Ishikawa (cell line): ENCODE measurements around the gene FBXO48.

Experiments used
- CEBPB ChIP-seq: IDR thresholded peaks from 2 replicates; pipeline ENCODE4 v1.6.1; 2012
- CREB1 ChIP-seq: IDR thresholded peaks from 2 replicates; pipeline ENCODE4 v1.6.1; 2012; ENCODE audit warnings: low read depth
- EGR1 ChIP-seq: IDR thresholded peaks from 2 replicates; pipeline ENCODE4 v1.6.1; 2012
- EP300 ChIP-seq: IDR thresholded peaks from 2 replicates; pipeline ENCODE4 v1.6.1; 2012; ENCODE audit warnings: borderline replicate concordance
- FOXM1 ChIP-seq: IDR thresholded peaks from 2 replicates; pipeline ENCODE4 v1.6.1; 2012; ENCODE audit warnings: low read depth, borderline replicate concordance
- MAX ChIP-seq: IDR thresholded peaks from 2 replicates; pipeline ENCODE4 v1.6.1; 2012
- RAD21 ChIP-seq: IDR thresholded peaks from 2 replicates; pipeline ENCODE4 v1.6.1; 2012; ENCODE audit warnings: low read depth
- REST ChIP-seq: IDR thresholded peaks from 2 replicates; pipeline ENCODE4 v1.6.1; 2012; ENCODE audit warnings: low read depth, mild to moderate bottlenecking
- TAF1 ChIP-seq: IDR thresholded peaks from 2 replicates; pipeline ENCODE4 v1.6.1; 2012; ENCODE audit warnings: low read depth, mild to moderate bottlenecking
- TCF12 ChIP-seq: IDR thresholded peaks from 2 replicates; pipeline ENCODE4 v1.6.1; 2012; ENCODE audit warnings: low read depth
- TEAD4 ChIP-seq: IDR thresholded peaks from 2 replicates; pipeline ENCODE4 v1.6.1; 2012
- YY1 ChIP-seq: IDR thresholded peaks from 2 replicates; pipeline ENCODE4 v1.6.1; 2012; ENCODE audit warnings: low read depth
- ZBTB7A ChIP-seq: IDR thresholded peaks from 2 replicates; pipeline ENCODE4 v1.6.1; 2012; ENCODE audit warnings: low read depth

GRCh38 chr2:68471385-68471784, 4.3 kb upstream of the FBXO48 start:
- no peak for TF ChIP-seq MAX
- no peak for TF ChIP-seq TAF1
- TF ChIP-seq REST = no peak
- TF ChIP-seq CREB1 = no peak
- no peak for TF ChIP-seq EP300
- TF ChIP-seq RAD21 = no peak
- TF ChIP-seq CEBPB = no peak
- no peak for TF ChIP-seq TEAD4
- TF ChIP-seq TCF12 = no peak
- no peak for TF ChIP-seq YY1
- TF ChIP-seq FOXM1 = no peak
- TF ChIP-seq EGR1 = no peak
- TF ChIP-seq ZBTB7A = no peak
